Effector memory CD4-positive, alpha-beta T cell (primary cell): ENCODE results near the gene AHSG.

Source experiments
- DNase-seq, 3 donors: peaks; one replicate each; pipeline ENCODE4 v3.0.0-alpha.2; 2020
- H3K27ac ChIP-seq: 2 replicates; pipeline ENCODE4 v1.7.0; 2013; ENCODE audit warnings: mild to moderate bottlenecking, low read length, moderate library complexity; ENCODE audit not compliant: insufficient read depth, poor library complexity, severe bottlenecking
- H3K27me3 ChIP-seq: replicated peaks from 2 replicates; pipeline ENCODE4 v1.7.0; 2013; ENCODE audit warnings: mild to moderate bottlenecking, low read length; ENCODE audit not compliant: insufficient read depth, control insufficient read depth, poor library complexity, severe bottlenecking
- H3K36me3 ChIP-seq: 2 replicates; pipeline ENCODE4 v1.7.0; 2013; ENCODE audit warnings: mild to moderate bottlenecking, low read length, moderate library complexity; ENCODE audit not compliant: control insufficient read depth, insufficient read depth
- H3K4me1 ChIP-seq: 2 replicates; pipeline ENCODE4 v1.7.0; 2013; ENCODE audit warnings: low read length, mild to moderate bottlenecking; ENCODE audit not compliant: control insufficient read depth, insufficient read depth, poor library complexity, severe bottlenecking
- H3K4me3 ChIP-seq: 2 replicates; pipeline ENCODE4 v1.7.0; 2013; ENCODE audit warnings: low read length, low read depth, mild to moderate bottlenecking; ENCODE audit not compliant: insufficient read depth, poor library complexity, severe bottlenecking
- H3K9me3 ChIP-seq: 2 replicates; pipeline ENCODE4 v1.7.0; 2013; ENCODE audit warnings: mild to moderate bottlenecking, low read length, moderate library complexity; ENCODE audit not compliant: control insufficient read depth

The AHSG gene

GRCh38 chr3:186669378-186670084 is 56.7 kb downstream of the AHSG start:
- Histone ChIP-seq H3K9me3 (no peaks in the 10 kb centered on the region), H3K27ac (no peak overlapping the region), H3K4me1 (no peaks in the 10 kb centered on the region), H3K27me3 (no peaks in the 10 kb centered on the region), H3K4me3 (no peak overlapping the region), H3K36me3 (no peaks in the 10 kb centered on the region)
- no peak for DNase-seq

GRCh38 chr3:186670155-186670554 is 57.3 kb downstream of the AHSG start:
- H3K4me3 ChIP-seq: no peak overlapping the region
- H3K27ac ChIP-seq: no peak overlapping the region
- no peaks in the 10 kb centered on the region for H3K9me3 ChIP-seq
- no peaks in the 10 kb centered on the region for H3K36me3 ChIP-seq
- no peaks in the 10 kb centered on the region for H3K27me3 ChIP-seq
- no peaks in the 10 kb centered on the region for H3K4me1 ChIP-seq
- no peak for DNase-seq
